SIG-M5 treated with dmso at 0.1 percent for 504 hours (cell line): Measurements from ENCODE around the gene CADM1.

ENCODE experiments used
- DNase-seq: peaks from one replicate; lab custom pipeline; 2025; ENCODE audit not compliant: unreplicated experiment; lab: John Stamatoyannopoulos, UW

Gene CADM1

GRCh38 chr11:115255006-115255762, 249.0 kb downstream of the CADM1 start:
- no peak for DNase-seq

GRCh38 chr11:115251126-115251525, 253.1 kb downstream of the CADM1 start:
- DNase-seq: no peak

GRCh38 chr11:115249061-115249578, 255.1 kb downstream of the CADM1 start:
- DNase-seq: no peak

GRCh38 chr11:115247953-115248352, 256.3 kb downstream of the CADM1 start:
- no peak for DNase-seq

GRCh38 chr11:115247361-115247760, 256.9 kb downstream of the CADM1 start:
- no peak for DNase-seq

- no peak for DNase-seq
Observed at GRCh38 chr11:115244758-115245157, 259.5 kb downstream of the CADM1 start.

GRCh38 chr11:115244296-115244695, 259.9 kb downstream of the CADM1 start:
- no peak for DNase-seq

- DNase-seq: no peak
Observed at GRCh38 chr11:115242982-115243381, 261.2 kb downstream of the CADM1 start.

- DNase-seq: no peak
Observed at GRCh38 chr11:115241899-115242298, 262.3 kb downstream of the CADM1 start.

- no peak for DNase-seq
Observed at GRCh38 chr11:115238791-115239190, 265.4 kb downstream of the CADM1 start.

GRCh38 chr11:115238086-115238485, 266.1 kb downstream of the CADM1 start:
- no peak for DNase-seq

GRCh38 chr11:115237578-115237977, 266.6 kb downstream of the CADM1 start:
- no peak for DNase-seq

- DNase-seq: no peak
Observed at GRCh38 chr11:115234794-115235193, 269.4 kb downstream of the CADM1 start.

- DNase-seq: no peak
Observed at GRCh38 chr11:115226556-115226955, 277.7 kb downstream of the CADM1 start.

- DNase-seq: no peak
Observed at GRCh38 chr11:115224551-115224950, 279.7 kb downstream of the CADM1 start.

GRCh38 chr11:115222863-115223530, 281.2 kb downstream of the CADM1 start:
- no peak for DNase-seq

GRCh38 chr11:115222218-115222862, 281.9 kb downstream of the CADM1 start:
- no peak for DNase-seq

- DNase-seq: no peak
Observed at GRCh38 chr11:115221461-115222069, 282.6 kb downstream of the CADM1 start.

GRCh38 chr11:115220911-115221310, 283.3 kb downstream of the CADM1 start:
- DNase-seq: no peak

- DNase-seq: no peak
Observed at GRCh38 chr11:115220423-115220822, 283.8 kb downstream of the CADM1 start.

GRCh38 chr11:115219376-115219775, 284.8 kb downstream of the CADM1 start:
- DNase-seq: no peak
